Muscle of arm (tissue), 14 donors: Measurements from ENCODE around the gene CYP26A1. TPM values are rescaled to one million over a fixed set of nuclear protein-coding genes. Genes with fewer than 3 reads are reported as not detected.

Source experiments
- DNase-seq: peaks from one replicate; pipeline ENCODE4 v3.0.0-alpha.2; 2013
- long read RNA-seq, 11 donors: transcript quantifications; one replicate each; lab custom pipeline, GENCODE V29; 2026
- polyA plus RNA-seq, 12 donors: library from polyadenylated mRNA; unstranded; fragments of 120-200 nt; gene quantifications; one replicate each; pipeline ENCODE4 v1.2.1, GENCODE V29; 2013; ENCODE audit not compliant: insufficient read length in 12 of 12

Gene CYP26A1
- under 1 TPM in 8 of 12 donors, not detected in 4; 0.22 to 0.77 (median 0.34) TPM for polyA plus RNA-seq
- long read RNA-seq, donor 1 = 0 reads
- long read RNA-seq, donor 2 = 0 reads
- long read RNA-seq, donor 3 = 0 reads
- long read RNA-seq, donor 4 = 0 reads
- long read RNA-seq, donor 5 = 0 reads
- long read RNA-seq, donor 6 = 0 reads
- long read RNA-seq, donor 7 = 0 reads
- long read RNA-seq, donor 8 = 0 reads
- long read RNA-seq, donor 9 = 0 reads
- long read RNA-seq, donor 10 = 0 reads
- long read RNA-seq, donor 11 = 0 reads

- no peak for DNase-seq
Measured at GRCh38 chr10:93073539-93074146, at the start of gene CYP26A1. CYP26A1 (plus strand) TSS chr10:93073893; CDS start chr10:93073935, 42 bp downstream.

- no peak for DNase-seq
Measured at GRCh38 chr10:93026072-93026471, 47.6 kb upstream of the CYP26A1 start.

- no peak for DNase-seq
Measured at GRCh38 chr10:93027508-93027907, 46.2 kb upstream of the CYP26A1 start.

GRCh38 chr10:93028883-93029282 lies 44.8 kb upstream of the CYP26A1 start:
- DNase-seq = no peak

GRCh38 chr10:93030409-93030808 lies 43.3 kb upstream of the CYP26A1 start:
- DNase-seq = no peak

GRCh38 chr10:93032105-93032808 lies 41.4 kb upstream of the CYP26A1 start:
- no peak for DNase-seq

GRCh38 chr10:93032809-93033137 lies 40.9 kb upstream of the CYP26A1 start:
- no peak for DNase-seq

GRCh38 chr10:93034426-93034825 lies 39.3 kb upstream of the CYP26A1 start:
- peak; percentile 13 for DNase-seq

- DNase-seq = no peak
Measured at GRCh38 chr10:93039110-93039509, 34.6 kb upstream of the CYP26A1 start.

- DNase-seq = no peak
Measured at GRCh38 chr10:93039721-93040120, 34.0 kb upstream of the CYP26A1 start.

- DNase-seq = no peak
Measured at GRCh38 chr10:93054486-93054885, 19.2 kb upstream of the CYP26A1 start.

- no peak for DNase-seq
Measured at GRCh38 chr10:93058139-93058538, 15.6 kb upstream of the CYP26A1 start.

- DNase-seq = no peak
Measured at GRCh38 chr10:93059975-93060886, 13.5 kb upstream of the CYP26A1 start, which contains the start of gene CYP26C1. CYP26C1 (plus strand) TSS chr10:93060798; CDS start chr10:93061264, 466 bp downstream.

GRCh38 chr10:93060887-93061593 lies 12.7 kb upstream of the CYP26A1 start:
- DNase-seq = no peak

GRCh38 chr10:93061594-93062513 lies 11.8 kb upstream of the CYP26A1 start:
- no peak for DNase-seq

GRCh38 chr10:93062514-93063143 lies 11.1 kb upstream of the CYP26A1 start:
- no peak for DNase-seq

- no peak for DNase-seq
Measured at GRCh38 chr10:93063144-93063976, 10.3 kb upstream of the CYP26A1 start.

GRCh38 chr10:93063977-93064660 lies 9.6 kb upstream of the CYP26A1 start:
- DNase-seq = no peak
